ENCODE measurements around the gene HNRNPF.

DNA sequence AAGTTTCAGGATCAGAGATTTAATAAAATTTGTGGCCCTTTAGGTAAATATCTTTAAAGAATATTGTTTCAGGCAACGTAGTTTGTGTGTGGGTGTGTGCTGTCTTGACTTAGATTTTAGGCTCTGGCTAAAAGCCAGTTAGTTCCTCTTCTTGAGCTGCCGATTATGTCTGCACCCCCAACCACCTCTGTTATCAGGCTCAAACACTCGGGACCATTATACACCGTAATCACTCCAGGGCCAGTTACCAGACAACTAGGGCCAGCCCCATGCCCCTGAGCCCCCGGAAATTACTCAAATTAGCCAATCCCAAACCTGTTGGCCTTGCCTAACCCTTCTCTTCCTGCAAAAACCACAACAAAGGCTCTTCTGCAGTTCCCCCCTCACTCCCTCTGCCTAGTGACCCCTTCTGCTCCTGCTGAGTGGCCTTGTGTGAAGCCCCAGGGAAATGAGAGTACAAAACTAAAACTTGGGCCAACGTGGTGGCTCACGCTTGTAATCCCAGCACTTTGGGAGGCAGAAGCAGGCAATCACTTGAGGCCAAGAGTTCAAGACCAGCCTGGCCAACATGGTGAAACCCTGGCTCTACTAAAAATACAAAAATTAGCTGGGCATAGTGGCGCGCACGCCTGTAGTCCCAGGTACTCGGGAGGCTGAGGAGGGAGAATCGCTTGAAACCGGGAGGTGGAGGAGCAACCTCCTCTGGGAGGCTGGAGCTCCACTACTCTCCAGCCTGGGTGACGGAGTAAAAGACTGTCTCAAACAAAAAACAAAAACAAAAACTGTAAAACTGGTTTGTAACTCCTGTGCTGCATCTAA lies 9.2 kb upstream of the HNRNPF start:
- TF ChIP-seq NFIC (IDR thresholded peaks at IDR 0.05) = no peak
- TF ChIP-seq YY1 (IDR thresholded peaks at IDR 0.05; ENCODE audit: low read depth) = no peak
- TF ChIP-seq, protein P1, sequence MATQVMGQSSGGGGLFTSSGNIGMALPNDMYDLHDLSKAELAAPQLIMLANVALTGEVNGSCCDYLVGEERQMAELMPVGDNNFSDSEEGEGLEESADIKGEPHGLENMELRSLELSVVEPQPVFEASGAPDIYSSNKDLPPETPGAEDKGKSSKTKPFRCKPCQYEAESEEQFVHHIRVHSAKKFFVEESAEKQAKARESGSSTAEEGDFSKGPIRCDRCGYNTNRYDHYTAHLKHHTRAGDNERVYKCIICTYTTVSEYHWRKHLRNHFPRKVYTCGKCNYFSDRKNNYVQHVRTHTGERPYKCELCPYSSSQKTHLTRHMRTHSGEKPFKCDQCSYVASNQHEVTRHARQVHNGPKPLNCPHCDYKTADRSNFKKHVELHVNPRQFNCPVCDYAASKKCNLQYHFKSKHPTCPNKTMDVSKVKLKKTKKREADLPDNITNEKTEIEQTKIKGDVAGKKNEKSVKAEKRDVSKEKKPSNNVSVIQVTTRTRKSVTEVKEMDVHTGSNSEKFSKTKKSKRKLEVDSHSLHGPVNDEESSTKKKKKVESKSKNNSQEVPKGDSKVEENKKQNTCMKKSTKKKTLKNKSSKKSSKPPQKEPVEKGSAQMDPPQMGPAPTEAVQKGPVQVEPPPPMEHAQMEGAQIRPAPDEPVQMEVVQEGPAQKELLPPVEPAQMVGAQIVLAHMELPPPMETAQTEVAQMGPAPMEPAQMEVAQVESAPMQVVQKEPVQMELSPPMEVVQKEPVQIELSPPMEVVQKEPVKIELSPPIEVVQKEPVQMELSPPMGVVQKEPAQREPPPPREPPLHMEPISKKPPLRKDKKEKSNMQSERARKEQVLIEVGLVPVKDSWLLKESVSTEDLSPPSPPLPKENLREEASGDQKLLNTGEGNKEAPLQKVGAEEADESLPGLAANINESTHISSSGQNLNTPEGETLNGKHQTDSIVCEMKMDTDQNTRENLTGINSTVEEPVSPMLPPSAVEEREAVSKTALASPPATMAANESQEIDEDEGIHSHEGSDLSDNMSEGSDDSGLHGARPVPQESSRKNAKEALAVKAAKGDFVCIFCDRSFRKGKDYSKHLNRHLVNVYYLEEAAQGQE (IDR thresholded peaks at IDR 0.05; ENCODE audit: low read depth) = no peak
- TF ChIP-seq CEBPB (IDR thresholded peaks at IDR 0.05) = no peak
- no peak for TF ChIP-seq ZBTB7A (IDR thresholded peaks at IDR 0.05; ENCODE audit: low read depth)

Data from Ishikawa (cell line).